EL (cell line): ENCODE measurements around the gene CMTM5.
"Not testable (repeated sequence)": the region's sequence is repeated elsewhere in the genome, so short reads cannot be mapped to it uniquely, and the experiment has no call there.

Experiments used
- DNase-seq: peaks from one replicate; pipeline ENCODE4 v3.0.0-alpha.2; 2016

Gene CMTM5

DNA sequence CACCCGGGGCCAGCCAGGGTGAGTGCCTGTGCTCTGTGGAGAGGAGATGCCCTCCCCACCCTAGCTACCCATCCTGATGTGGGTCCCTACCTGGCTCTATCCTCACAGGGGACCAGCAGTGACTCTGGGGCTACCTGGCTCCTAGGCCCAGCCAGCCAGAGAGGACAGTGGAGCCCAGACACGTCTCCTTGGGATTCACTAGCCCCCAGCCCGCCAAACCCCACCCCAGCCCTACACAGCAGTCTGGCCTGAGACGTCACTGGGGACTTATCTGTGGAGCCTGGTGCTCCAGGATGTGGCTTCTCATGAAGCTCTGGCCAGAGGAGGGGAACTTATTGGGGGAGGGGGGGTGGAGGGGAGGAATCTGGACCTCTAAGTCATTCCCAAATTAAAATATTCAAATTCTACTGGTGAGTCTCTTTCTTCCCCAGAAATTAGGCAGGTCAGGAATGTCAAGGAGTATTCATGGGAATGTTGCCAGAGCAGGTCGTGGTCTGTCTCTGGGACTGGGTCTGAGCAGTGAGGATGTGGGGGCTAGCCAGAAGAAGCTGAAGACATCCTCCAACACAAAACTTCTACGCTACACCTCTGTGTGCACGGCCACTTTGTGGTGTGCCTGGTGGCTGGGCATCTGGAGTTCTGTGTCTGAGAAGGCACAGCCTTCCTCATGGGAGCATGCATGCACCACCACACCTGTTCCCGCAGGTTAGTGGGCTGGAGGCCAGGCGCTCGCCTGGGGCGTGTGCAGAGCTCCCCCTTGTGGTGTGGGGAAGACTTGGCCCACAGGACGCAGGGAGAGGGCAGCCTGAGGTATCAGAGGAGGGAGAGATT is 2.7 kb downstream of the CMTM5 start:
- DNase-seq: peak; percentile 28

DNA sequence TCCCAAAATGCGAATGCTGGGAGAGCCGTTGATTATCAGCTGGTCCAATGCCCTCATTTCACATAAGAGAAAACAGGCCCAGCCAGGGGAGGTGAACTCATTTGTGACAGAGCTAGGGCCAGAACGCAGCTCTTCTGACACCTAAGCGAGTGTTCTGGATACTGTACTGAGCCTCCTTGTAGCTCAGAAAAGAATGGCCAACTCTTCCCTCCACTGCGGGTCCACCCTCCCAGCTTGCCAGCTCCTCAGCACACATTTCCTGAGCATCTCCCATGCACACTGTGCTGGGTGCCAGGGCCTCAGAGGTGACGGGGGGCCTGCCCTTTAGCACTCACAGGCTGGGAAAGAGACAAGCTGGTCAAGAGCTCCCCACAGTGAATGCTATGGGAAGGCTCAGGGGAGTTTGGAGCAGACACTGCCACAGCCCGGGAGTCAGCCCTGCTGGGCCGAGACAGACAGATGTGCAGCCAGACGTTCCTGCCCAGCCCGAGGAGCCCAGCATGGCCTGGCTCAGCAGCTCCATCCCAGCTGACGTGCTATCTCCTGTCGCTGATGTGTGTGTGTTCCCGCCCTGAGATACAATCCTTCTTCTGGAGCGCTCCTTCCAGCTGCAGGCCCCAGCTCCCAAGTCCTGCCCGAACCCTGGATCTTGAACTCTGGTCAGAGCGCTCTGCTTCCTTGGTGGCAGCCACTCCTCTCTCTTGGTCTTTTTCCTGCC is 3.5 kb downstream of the CMTM5 start:
- no peak for DNase-seq

DNA sequence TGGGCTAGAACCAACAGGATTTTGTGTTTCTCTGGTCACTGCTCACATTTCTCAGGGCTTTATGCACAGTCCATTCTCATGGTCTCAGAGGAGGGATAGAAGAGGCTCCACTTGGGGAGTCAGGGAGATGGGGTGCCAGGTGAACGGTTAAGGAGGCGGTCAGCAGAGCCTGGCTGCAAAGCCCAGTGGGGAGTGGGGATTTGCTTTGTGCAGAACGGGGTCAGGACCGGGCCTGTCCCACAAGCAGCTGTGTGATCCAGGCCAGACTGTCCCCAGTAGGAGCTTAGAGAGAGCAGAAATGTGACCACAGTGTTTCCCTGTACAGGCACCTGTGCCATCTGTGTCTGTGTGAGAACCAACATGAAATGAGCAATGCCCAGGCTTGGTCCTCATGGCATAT is 4.1 kb downstream of the CMTM5 start:
- no peak for DNase-seq

DNA sequence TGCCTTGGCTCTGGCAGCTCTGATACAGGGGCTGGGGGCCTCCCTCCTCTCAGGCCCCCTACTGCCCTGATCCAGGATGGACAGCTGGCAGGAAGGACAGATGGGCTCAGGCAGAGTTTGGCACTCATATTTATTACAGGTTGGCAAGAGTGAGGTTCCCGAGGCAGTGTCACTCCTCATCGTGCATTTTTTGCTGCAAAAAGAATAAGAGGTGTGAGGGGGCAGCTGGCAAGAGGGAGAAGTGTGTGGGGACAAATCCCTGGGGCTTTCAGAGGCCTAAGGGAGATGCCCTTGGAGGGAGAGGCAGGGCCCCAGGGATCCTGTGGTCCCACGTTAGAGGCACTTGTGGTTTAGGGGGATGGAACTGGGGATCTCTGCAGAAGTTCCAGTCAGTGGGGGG is 5.0 kb downstream of the CMTM5 start:
- DNase-seq: no peak

DNA sequence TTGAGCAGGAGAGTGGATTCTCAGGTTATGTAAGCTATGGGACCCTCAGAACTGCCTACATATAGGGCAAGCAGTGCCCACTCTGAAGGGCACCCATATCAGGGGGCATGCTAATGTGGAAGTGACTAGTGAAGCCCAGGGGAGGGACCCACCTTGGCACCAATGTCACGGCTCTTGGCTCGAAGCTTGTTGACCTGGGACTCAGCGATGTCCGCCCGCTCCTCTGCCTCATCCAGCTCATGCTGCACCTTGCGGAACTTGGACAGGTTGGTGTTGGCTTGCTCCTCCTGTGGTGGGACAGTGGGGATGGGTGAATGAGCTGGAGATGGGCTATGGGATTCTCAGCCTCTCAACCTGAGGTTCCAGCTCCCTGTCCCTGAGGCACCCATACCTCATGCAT is 5.4 kb downstream of the CMTM5 start:
- DNase-seq: no peak

DNA sequence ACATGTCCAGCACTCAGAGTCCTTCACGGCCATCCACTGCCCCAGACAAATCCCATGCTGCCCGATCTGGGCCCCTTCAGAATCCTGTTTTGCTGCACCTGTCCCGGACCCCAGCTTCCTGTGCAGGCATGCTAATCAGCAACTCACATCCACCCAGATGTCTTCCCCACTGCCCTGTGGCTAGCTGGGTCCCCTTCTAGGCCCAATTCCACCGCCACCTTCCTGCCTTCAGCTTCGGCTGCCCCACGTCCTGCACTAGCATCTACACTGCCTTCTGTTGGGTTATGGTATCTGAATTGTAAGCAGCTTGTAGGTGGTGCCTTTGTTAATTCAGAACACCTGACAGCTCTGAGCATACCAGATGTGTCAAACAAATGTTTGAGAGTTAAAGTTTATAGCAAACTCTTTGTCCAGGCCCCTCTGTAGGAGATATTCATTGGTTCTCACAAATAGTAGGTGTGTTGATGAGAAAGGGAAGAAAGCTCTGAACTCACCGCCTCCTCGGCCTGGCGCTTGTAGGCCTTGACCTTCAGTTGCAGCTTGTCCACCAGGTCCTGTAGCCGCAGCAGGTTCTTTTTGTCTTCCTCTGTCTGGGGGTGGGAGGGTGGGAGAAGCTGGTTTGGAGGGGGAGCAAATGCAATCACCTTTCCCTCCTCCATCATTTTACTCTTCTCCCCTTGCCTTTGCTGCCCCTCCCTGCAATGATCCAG is 6.0 kb downstream of the CMTM5 start:
- no peak for DNase-seq

DNA sequence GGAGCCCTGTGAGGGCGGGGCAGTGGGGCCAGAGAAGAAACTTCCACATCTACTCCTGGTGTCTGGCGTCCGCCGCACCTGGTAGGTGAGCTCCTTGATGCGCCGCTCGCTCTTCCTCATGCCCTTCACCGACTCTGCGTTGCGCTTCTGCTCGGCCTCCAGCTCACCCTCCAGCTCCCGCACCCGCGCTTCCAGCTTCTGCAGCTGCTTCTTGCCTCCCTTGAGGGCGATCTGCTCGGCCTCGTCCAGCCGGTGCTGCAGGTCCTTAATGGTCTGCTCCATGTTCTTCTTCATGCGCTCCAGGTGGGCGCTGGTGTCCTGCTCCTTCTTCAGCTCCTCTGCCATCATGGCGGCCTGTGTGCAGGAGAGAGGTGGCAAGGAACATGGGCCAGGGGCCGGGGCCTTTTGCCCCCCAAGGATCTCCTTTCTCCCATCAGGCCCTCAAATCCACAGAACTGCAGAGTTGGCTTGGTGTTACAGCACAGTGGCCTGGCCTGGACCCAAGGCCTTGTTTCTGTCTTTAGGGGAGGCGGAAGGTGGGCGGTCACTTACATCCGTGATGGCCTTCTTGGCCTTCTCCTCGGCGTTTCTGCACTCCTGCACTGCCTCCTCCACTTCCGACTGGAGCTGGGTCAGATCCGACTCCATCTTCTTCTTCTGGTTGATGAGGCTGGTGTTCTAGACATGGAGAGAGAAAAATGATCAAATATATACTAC is 7.7 kb downstream of the CMTM5 start:
- no peak for DNase-seq

DNA sequence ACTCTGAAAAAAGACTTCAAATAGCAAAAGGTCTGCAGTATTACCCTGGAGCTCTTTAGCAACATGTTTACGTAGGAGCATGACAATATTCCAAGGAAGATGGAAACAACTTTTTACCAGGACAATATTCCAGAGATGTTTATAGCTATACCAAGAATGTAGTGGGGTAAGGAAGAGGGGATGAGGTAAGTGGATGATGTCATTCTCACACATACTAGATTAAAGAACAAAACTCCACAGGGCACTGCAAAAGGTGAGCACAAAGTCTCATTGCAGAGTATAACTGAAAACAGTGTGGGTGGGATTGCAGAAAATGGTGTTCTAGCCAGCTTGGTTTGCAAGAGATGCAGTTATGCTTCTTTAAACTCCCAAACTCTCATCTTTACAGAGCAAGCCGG is 8.4 kb downstream of the CMTM5 start:
- no peak for DNase-seq

DNA sequence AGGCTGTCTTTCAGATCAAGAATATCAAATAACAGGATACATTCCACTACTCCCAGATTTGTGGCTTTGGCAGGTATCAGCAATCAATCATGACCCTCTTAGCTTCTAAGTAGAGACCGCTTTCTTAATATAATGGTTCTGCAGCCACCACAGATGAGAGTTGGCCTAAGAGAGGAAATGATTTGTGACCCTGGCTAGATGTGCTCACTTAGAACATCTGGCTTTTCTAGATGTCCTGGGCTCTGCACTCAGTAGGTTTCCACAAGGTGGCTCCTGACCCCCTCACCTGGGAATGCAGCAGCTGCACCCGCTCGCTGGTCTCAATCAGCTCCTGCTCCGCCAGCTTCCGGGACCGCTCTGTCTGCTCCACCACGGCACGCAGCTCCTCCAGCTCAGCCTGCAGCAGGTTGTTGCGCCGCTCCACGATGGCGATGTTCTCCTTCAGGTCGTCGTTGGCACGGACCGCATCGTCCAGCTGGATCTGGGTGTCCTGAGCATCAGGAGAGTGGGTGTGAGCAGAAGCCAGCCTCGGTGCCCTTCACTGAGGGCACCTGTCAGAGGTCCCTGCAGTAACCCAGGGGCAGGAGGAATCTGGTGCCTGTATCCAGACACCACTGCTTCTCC is 8.9 kb downstream of the CMTM5 start:
- DNase-seq: no peak

DNA sequence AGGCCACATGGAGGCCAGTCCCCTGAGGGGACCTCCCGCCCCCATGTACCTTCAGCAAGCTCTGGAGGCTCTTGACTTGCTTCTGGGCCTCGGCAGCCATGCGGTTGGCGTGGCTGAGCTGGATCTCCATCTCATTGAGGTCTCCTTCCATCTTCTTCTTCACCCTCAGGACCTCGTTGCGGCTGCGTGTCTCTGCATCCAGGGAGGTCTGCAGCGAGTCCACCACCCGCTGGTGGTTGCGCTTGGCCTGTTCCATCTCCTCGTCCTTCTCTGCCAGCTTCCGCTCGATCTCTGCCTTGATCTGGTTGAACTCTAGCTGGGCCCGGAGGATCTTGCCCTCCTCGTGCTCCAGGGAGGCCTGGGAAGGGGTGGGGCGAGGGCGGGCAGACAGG is 9.4 kb downstream of the CMTM5 start:
- DNase-seq: not testable (repeated sequence)

DNA sequence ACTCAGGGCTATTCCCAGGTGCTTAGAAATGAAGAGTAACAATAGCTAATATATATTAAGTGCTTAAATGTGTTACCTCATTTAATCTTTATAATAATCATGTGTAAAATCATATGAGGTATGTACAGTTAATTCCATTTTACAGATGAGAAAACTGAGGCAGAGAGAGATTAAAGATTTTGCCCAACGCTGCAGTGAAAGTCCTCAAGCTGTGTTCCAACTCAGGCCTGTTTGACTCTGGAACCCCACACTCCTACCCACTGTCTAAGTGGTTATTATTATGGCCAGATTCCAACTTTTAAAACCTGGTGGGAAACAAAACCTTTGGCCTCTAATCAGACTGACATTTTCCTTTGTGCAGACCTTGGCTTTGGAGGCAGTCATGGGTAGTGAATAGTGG is 10.2 kb downstream of the CMTM5 start:
- DNase-seq: no peak

DNA sequence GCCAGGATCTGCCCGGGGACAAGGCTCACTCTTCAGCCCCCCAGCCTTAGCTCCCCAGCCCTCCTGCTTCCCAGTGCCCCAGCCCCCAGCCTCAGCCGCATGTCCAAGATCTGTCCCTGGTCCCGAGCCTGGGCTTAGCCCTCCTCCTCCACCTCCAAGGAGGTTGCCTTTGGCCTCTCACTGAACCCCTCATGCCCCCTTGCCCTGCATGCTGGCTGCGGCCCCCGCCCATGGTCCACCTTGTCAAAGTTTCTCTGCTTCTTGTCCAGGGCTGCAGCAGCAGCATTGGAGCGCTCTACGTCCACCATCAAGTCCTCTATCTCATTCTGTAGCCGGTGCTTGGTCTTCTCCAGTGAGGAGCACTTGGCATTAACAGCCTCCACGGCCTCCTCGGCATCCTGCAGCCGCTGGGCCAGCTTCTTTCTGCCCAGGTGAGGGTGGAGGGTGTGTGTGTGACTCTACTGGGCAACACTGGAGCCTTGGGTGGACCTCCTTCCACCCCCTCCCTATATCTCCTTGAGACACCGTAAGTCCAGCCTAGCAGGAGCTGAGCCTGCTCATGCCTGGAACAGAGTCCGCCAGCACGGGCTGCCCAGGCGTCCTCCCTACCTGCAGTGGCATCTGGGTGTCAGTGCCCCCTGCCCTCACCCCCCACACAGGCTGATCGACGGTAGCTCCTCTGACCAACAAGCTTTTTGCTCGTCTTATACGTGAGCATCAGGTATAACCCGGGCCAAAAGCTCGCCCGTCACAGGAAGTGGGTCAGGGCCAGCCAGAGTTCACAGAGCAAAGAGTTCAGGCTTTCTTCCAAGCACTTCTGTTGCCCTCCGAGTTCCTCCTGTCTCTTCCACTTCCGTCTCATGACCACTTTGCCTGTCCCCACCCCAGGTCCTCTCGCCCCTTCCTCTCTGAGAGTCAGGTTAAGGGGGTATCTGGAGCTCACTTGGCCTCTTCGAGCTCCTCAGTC is 11.4 kb downstream of the CMTM5 start:
- DNase-seq: no peak

DNA sequence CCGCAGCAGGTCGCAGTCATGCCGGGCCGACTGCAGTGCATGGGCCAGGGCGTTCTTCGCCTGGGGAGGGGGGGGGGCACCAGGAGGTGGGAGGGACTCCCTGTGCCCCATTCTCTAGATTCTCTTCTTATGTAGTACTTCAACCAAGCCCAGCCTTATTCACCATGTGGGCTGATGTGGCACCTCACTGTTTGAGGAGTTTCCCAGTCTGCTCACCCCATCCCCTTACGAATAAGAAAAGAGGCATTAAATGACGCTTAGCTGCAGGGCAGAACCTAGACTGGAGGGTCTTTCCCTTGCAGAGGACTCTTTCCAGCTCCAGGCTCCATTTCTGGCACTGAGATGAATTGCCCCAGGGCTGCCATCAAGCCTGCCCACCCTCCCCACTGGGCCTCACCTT is 12.2 kb downstream of the CMTM5 start:
- DNase-seq: no peak

DNA sequence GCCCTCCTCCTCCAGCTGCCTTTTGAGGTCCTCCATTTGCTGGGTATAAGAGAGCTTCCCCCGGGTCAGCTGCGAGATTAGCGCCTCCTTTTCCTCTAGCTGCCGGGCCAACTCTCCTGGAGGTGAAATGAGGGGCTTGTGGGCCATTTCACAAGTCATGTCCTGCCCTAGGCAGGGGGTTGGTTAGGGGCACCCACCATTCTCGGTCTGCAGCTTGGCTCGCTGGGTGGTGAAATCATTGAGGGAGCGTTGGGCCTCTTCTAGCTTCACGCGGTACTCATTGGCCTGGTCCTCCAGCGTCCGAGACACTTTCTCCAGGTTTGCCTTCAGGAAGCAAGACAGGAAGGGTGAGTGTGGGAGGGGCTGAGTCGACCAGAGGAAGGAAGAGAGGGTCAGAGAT is 12.6 kb downstream of the CMTM5 start:
- DNase-seq: no peak

DNA sequence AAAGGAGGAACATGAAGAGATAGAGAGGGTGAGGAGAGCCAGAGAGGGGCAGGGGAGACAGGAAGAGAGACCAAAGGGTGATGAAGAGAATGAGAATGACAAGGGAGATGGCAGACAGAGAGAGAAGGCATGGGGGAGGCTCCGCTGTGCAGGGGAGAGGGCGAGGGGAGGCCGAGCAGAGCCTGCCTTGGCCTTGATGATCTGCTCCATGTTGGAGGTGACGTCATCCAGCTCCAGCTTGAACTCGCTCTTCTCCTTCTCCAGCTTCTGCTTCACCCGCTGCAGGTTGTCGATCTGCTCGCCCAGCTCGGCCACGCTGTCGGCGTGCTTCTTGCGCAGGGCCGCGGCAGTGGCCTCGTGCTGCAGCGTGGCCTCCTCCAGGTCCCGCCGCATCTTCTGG is 13.0 kb downstream of the CMTM5 start:
- not testable (repeated sequence) for DNase-seq

DNA sequence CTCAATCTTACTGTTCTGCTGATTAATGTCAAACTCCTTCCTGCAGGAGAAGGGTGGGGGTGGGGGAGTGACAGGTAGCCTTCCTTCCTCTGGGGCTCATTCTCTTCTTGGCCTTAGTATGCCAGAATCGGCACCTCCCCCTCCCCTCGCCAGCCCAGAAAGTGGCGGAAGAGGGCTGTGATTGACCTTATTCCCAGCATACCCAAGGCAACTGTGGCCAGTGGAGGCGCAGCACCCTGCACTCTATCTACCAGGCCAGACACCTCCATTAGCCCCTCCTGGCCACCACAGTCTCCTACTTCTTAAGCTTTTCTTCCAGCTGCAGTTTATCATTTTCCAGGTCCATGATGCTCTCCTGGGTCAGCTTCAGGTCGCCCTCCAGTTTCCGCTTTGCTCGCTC is 15.8 kb downstream of the CMTM5 start:
- DNase-seq: no peak

DNA sequence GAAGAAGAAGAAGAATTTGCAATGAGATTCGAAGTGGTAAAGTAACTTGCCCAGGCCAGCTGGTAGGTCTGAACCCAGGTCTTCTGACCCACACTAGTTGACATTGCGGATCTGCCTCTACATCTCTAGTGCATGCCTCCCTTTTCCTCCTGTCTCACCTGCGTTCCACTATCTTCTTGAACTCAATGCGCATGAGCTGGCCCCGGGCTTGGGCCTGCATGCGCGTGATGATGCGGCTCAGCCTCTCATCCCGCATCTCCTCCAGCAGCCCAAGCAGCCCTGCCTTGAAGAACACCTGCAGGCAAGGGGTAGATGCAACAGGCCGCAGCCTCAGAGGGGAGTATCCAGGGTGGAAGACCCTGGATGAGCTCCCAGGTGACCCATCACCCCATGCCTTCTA is 19.3 kb downstream of the CMTM5 start:
- DNase-seq: no peak

DNA sequence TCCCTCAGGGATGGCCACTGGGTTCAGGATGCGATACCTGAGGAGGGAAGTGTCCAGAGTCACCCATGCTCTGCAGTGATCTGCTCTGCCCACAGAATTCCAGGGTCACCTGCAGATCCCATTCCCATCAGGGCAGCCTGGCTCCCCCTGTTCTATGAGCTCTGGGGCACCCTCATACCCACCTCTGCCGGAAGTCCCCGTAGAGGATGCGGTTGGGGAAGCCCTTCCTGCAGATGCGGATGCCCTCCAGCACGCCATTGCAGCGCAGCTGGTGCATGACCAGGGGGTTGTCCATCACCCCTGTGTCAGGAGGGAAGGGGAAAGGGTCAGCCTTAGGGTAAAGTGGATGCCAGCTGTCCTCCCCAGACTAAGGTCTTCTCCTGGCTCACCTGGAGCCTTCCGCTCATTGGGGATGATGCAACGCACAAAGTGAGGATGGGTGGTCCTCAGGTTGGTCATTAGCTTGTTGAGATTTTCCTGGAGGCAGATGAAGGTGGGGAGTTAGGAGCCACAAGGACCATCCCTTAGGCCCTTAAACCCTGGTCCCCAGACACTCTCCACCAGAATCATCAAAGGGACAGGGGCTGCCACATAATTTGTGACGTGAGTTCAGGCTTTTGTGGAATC is 20.0 kb downstream of the CMTM5 start:
- no peak for DNase-seq

DNA sequence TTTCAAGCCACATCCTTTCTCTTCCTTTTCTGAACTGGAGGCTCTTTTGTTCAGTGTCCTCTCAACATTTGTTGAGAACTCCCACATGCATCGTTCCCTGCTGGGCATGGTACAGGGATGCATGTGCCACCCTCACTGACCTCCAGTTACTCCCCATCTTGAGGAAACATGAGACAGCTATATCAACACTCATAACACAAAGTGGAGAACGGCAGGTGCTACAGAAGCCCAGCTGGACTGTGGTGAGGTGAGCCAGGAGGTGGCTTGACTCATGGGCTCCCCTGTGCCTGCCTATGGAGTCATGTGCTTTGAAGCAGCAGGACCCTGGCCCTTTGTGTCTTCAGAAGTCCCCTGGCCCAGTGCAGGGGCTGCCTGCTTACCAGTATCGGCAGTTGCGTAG is 21.5 kb downstream of the CMTM5 start:
- DNase-seq: no peak

DNA sequence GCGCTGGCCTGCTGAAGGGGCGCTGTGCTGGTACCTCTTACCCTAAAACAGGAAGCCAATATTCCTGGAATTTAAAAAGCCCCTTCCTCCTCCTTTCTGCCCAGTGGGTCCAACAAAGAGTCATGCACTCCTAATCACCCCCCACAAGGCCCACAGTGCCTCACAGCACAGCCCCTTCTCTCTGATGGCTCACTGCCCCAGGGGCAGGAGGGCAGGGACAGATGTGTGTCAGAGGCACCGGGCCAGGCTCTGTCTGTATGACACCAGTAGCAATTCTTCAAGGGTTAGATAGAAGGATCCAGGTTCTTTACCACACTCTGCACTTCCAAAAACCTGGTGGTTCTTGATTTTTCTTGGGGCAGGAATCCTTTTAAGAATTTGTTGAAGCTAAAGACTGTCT is 22.3 kb downstream of the CMTM5 start:
- DNase-seq: no peak

DNA sequence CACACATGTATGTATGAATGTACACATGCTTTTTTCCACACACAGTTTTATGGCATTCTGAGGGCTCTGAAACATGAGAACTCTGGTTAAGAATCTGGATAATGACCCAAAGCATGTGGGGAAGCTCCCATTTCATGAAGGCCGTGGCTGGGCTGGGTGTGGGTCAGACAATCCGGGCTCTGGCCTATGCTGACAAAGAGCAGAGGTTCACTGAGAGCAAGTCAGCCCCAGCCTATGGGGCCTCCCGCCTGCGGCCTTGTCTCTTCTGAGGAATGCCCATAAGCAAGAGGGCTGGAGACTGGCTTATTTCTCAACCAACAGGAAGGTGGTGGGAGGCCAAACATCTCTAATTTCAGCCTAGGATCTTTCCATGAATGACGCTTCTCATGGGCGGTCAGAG is 22.7 kb downstream of the CMTM5 start:
- DNase-seq: no peak
